Measurements from ENCODE around the gene CCDC177.

DNA sequence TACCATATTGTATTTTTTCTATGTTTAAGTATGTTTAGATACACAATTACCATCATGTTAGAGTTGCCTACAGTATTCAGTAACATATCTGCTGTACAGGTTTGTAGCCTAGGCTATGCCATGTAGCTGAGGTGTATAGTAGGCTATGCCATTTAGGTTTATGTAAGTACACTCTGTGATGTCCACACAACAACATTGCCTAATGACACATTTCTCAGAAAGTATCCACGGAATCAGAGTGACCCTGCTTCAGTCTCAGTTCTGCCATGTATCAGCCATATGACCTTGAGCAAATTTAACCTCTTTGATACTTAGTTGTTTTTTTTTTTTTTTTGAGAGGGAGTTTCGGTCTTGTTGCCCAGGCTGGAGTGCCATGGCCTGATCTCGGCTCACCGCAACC is 49.5 kb upstream of the CCDC177 start:
- TF ChIP-seq CEBPB (IDR thresholded peaks at IDR 0.05) (no peak), ELK1 (IDR thresholded peaks at IDR 0.05; ENCODE audit: low read depth, low read length) (no peak), SMC3 (IDR thresholded peaks at IDR 0.05) (no peak), POLR2AphosphoS2 (conservative IDR thresholded peaks at IDR 0.05; ENCODE audit: low read length) (no peak), POLR2A (IDR thresholded peaks at IDR 0.05; ENCODE audit: low read length) (no peak), MAX (IDR thresholded peaks at IDR 0.05) (no peak), NPAS2 (CRISPR knock-in tag; IDR thresholded peaks at IDR 0.05; ENCODE audit: borderline replicate concordance) (no peak), CTCF (IDR thresholded peaks at IDR 0.05) (no peak), ZFP36 (IDR thresholded peaks at IDR 0.05; ENCODE audit: borderline replicate concordance, partially characterized antibody) (no peak), MAZ (IDR thresholded peaks at IDR 0.05; ENCODE audit: borderline replicate concordance, low read depth, low read length) (no peak), PBX3 (IDR thresholded peaks at IDR 0.05) (no peak)
